Caco-2 (cell line): ENCODE data around the gene ATRIP. TPM values are rescaled to one million over a fixed set of nuclear protein-coding genes. Genes with fewer than 3 reads are reported as not detected.

ENCODE experiments used
- BruUV-seq: library from RNA; stranded (reverse); fragments of 400-500 nt; replicated peaks from 2 replicates; lab custom pipeline; 2021; lab: Mats Ljungman, UMichigan
- CTCF ChIA-PET: fragments of 300-600 bp; sonication (Branson Sonifier 250); formaldehyde crosslinking; loops from one replicate; lab custom pipeline; 2022; ENCODE audit warnings: antibody characterized with exemption; lab: Charles Lee
- POLR2A ChIA-PET: fragments of 300-600 bp; sonication (Branson Sonifier 250); formaldehyde crosslinking; loops from one replicate; lab custom pipeline; 2022; ENCODE audit warnings: antibody characterized with exemption; lab: Charles Lee
- DNase-seq, 2 experiments: peaks; one replicate each; pipeline versions ENCODE4 v3.0.0 to v3.0.0-alpha.2; 2020 to 2022
- H3K27me3 ChIP-seq: replicated peaks from 2 replicates; pipeline ENCODE4 v1.6.0; 2011; ENCODE audit warnings: low read length; ENCODE audit not compliant: control insufficient read depth, insufficient read depth
- H3K36me3 ChIP-seq: 2 replicates; pipeline ENCODE4 v1.5.1; 2011; ENCODE audit warnings: low read length; ENCODE audit not compliant: control insufficient read depth, insufficient read depth
- H3K4me1 ChIP-seq: fragments of 250-450 bp; sonication (Bioruptor Pico); 2 replicates; pipeline ENCODE4 v1.5.1; 2020; ENCODE audit warnings: mild to moderate bottlenecking
- H3K4me3 ChIP-seq: 2 replicates; pipeline ENCODE4 v1.5.1; 2011; ENCODE audit warnings: low read depth, mild to moderate bottlenecking, control low read depth, low read length
- H3K9me3 ChIP-seq: fragments of 250-450 bp; sonication (Bioruptor Pico); 2 replicates; pipeline ENCODE4 v1.5.1; 2020; ENCODE audit warnings: mild to moderate bottlenecking, moderate library complexity
- H3K27ac Mint-ChIP-seq: one replicate; pipeline ENCODE4 v1.8.0; 2022; ENCODE audit warnings: mixed read lengths; ENCODE audit not compliant: unreplicated experiment
- H3K27me3 Mint-ChIP-seq: one replicate; pipeline ENCODE4 v1.8.0; 2022; ENCODE audit warnings: mixed read lengths; ENCODE audit not compliant: insufficient read depth, unreplicated experiment
- H3K36me3 Mint-ChIP-seq: one replicate; pipeline ENCODE4 v1.8.0; 2022; ENCODE audit warnings: mild to moderate bottlenecking, mixed read lengths; ENCODE audit not compliant: insufficient read depth, unreplicated experiment
- H3K4me1 Mint-ChIP-seq: one replicate; pipeline ENCODE4 v1.8.0; 2022; ENCODE audit warnings: low read depth, mixed read lengths; ENCODE audit not compliant: unreplicated experiment
- H3K4me3 Mint-ChIP-seq: one replicate; pipeline ENCODE4 v1.8.0; 2022; ENCODE audit warnings: mild to moderate bottlenecking, moderate library complexity, mixed read lengths; ENCODE audit not compliant: unreplicated experiment
- H3K9me3 Mint-ChIP-seq: one replicate; pipeline ENCODE4 v1.8.0; 2022; ENCODE audit warnings: mixed read lengths; ENCODE audit not compliant: unreplicated experiment
- CTCF ChIP-seq, 2 experiments: fragments of 200-600 bp in 1 of 2; IDR thresholded peaks; 1 replicate in 1 of 2; 2 replicates in 1 of 2; pipeline versions ENCODE4 v1.5.1 to v1.8.0; 2011 to 2022; ENCODE audit warnings: antibody characterized with exemption in 1 of 2, control low read depth in 1 of 2, inconsistent platforms in 1 of 2, low read depth in 1 of 2, low read length in 1 of 2, mild to moderate bottlenecking in 1 of 2, moderate library complexity in 1 of 2; ENCODE audit not compliant: insufficient read depth in 1 of 2, severe bottlenecking in 1 of 2, unreplicated experiment in 1 of 2
- intact Hi-C: fragments of 100-400 bp; cut with micrococcal nuclease; formaldehyde crosslinking; loops from one replicate; pipeline ENCODE4 v1.10.0; 2022; ENCODE audit not compliant: unreplicated experiment
- total RNA-seq: library from RNA; stranded (reverse); gene quantifications from 2 replicates; pipeline ENCODE4 v1.2.3, GENCODE V29; 2022

Gene ATRIP
- total RNA-seq, 1 experiment from 2014 or later = 15.9 TPM

GRCh38 chr3:48405343-48405881 is 41.1 kb upstream of the ATRIP start:
- Histone ChIP-seq H3K4me3 (no peak overlapping the region), H3K27me3 (no peaks in the 10 kb centered on the region), H3K36me3 (peaks cover 6% of the 10 kb centered on the region), H3K4me1 (no peaks in the 10 kb centered on the region), H3K9me3 (no peaks in the 10 kb centered on the region)
- Mint-ChIP-seq H3K36me3 (peaks cover 75% of the 10 kb centered on the region), H3K27ac (peak overlapping the region; percentile 37), H3K4me1 (no peaks in the 10 kb centered on the region), H3K27me3 (no peaks in the 10 kb centered on the region), H3K9me3 (no peaks in the 10 kb centered on the region), H3K4me3 (no peak overlapping the region)
- ChIA-PET POLR2A (no interaction called here), CTCF (interaction anchor here (12.8 kb wide), 1 partner anchor 29 kb away, joined by 405 read pairs; no protein-coding TSS in a partner anchor)
- DNase-seq = no peak
- TF ChIP-seq CTCF (IDR thresholded peaks at IDR 0.05; ENCODE audit: insufficient read depth in 1 of 2, low read depth in 1 of 2, low read length in 1 of 2, severe bottlenecking in 1 of 2, unreplicated experiment in 1 of 2) = no peak
- intact Hi-C loops = no loop called here
- no TSS peak for BruUV-seq

GRCh38 chr3:48405971-48406370 is 40.6 kb upstream of the ATRIP start:
- intact Hi-C loops = no loop called here
- no peaks in the 10 kb centered on the region for H3K9me3 Mint-ChIP-seq
- no peaks in the 10 kb centered on the region for H3K4me1 Mint-ChIP-seq
- no peak overlapping the region for H3K4me3 Mint-ChIP-seq
- CTCF ChIA-PET = interaction anchor here (12.8 kb wide), 1 partner anchor 29 kb away, joined by 405 read pairs; no protein-coding TSS in a partner anchor
- peaks cover 76% of the 10 kb centered on the region for H3K36me3 Mint-ChIP-seq
- H3K36me3 ChIP-seq = peaks cover 9% of the 10 kb centered on the region
- no peaks in the 10 kb centered on the region for H3K4me1 ChIP-seq
- H3K27ac Mint-ChIP-seq = peak overlapping the region; percentile 37
- TF ChIP-seq CTCF (IDR thresholded peaks at IDR 0.05; ENCODE audit: insufficient read depth in 1 of 2, low read depth in 1 of 2, low read length in 1 of 2, severe bottlenecking in 1 of 2, unreplicated experiment in 1 of 2) = no peak
- H3K27me3 Mint-ChIP-seq = no peaks in the 10 kb centered on the region
- peak in 1 of 2 experiments; percentile 0 for DNase-seq
- no peak overlapping the region for H3K4me3 ChIP-seq
- POLR2A ChIA-PET = no interaction called here
- H3K27me3 ChIP-seq = no peaks in the 10 kb centered on the region
- H3K9me3 ChIP-seq = no peaks in the 10 kb centered on the region
- no TSS peak for BruUV-seq

- Histone ChIP-seq H3K4me1 (no peaks in the 10 kb centered on the region), H3K4me3 (no peak overlapping the region), H3K9me3 (no peaks in the 10 kb centered on the region), H3K36me3 (peaks cover 13% of the 10 kb centered on the region), H3K27me3 (no peaks in the 10 kb centered on the region)
- H3K27me3 Mint-ChIP-seq = no peaks in the 10 kb centered on the region
- peak; percentile 1 to 26 for DNase-seq
- H3K9me3 Mint-ChIP-seq = no peaks in the 10 kb centered on the region
- no peaks in the 10 kb centered on the region for H3K4me1 Mint-ChIP-seq
- H3K36me3 Mint-ChIP-seq = peaks cover 76% of the 10 kb centered on the region
- intact Hi-C loops = no loop called here
- ChIA-PET CTCF (interaction anchor here (12.8 kb wide), 1 partner anchor 28 kb away, joined by 405 read pairs; no protein-coding TSS in a partner anchor), POLR2A (interaction anchor here (1.1 to 2.2 kb wide), 2 partner anchors 27 to 29 kb away, joined by 4 to 7 read pairs; no protein-coding TSS in a partner anchor)
- no peak for TF ChIP-seq CTCF (IDR thresholded peaks at IDR 0.05; ENCODE audit: insufficient read depth in 1 of 2, low read depth in 1 of 2, low read length in 1 of 2, severe bottlenecking in 1 of 2, unreplicated experiment in 1 of 2)
- H3K4me3 Mint-ChIP-seq = no peak overlapping the region
- BruUV-seq = no TSS peak
- no peak overlapping the region for H3K27ac Mint-ChIP-seq
These were observed 39.8 kb upstream of the ATRIP start for GRCh38 chr3:48406443-48407431.
